ENCODE results near the gene MET.
"Not testable (repeated sequence)": the region's sequence is repeated elsewhere in the genome, so short reads cannot be mapped to it uniquely, and the experiment has no call there.

Gene MET

DNA sequence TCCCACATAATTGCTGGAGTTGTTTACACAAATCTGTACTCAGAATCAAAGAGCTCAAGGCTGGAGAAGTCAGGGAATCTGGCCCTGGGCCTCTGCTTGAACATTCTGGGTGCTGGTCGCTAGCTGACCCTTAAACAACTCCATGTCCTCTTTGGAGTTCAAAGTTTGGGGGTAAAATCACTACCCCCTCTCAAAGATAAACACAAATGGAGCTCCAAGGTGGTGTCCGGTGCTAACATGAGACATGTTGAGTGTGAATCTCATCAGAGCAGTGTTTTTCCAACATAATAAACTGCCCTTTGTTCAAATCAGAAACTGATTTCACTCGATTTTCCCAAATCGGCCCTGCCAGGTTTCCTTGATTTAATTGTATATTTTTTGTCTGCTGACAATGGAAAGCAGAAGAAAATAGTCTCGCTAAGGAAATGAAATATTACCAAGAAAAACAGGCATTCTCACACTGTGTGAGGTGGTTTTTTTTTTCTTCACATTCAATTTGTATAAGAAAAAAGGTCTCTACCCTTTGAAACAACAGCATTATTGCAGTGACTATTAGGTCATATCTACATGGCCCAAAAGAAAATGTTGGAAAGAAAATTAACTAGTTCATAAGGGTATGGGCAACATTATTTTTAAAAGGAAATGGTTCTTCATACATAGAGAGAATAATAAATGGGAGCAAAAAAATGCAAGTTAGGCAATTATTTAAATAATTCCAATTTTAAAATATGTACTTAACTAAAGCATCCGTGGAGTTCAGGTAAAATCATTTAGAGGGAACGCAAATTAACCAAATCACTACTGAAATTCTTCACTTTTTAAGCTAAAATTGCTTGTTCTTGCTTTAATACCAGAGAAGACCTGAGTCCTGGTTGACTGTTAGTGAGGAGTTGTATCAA lies 134.3 kb downstream of the MET start:
- no peak for DNase-seq (ENCODE audit: extremely low read depth, low read depth)
- TF ChIP-seq, protein P1, sequence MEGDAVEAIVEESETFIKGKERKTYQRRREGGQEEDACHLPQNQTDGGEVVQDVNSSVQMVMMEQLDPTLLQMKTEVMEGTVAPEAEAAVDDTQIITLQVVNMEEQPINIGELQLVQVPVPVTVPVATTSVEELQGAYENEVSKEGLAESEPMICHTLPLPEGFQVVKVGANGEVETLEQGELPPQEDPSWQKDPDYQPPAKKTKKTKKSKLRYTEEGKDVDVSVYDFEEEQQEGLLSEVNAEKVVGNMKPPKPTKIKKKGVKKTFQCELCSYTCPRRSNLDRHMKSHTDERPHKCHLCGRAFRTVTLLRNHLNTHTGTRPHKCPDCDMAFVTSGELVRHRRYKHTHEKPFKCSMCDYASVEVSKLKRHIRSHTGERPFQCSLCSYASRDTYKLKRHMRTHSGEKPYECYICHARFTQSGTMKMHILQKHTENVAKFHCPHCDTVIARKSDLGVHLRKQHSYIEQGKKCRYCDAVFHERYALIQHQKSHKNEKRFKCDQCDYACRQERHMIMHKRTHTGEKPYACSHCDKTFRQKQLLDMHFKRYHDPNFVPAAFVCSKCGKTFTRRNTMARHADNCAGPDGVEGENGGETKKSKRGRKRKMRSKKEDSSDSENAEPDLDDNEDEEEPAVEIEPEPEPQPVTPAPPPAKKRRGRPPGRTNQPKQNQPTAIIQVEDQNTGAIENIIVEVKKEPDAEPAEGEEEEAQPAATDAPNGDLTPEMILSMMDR (IDR thresholded peaks at IDR 0.05; ENCODE audit: low read depth, low read length): no peak

DNA sequence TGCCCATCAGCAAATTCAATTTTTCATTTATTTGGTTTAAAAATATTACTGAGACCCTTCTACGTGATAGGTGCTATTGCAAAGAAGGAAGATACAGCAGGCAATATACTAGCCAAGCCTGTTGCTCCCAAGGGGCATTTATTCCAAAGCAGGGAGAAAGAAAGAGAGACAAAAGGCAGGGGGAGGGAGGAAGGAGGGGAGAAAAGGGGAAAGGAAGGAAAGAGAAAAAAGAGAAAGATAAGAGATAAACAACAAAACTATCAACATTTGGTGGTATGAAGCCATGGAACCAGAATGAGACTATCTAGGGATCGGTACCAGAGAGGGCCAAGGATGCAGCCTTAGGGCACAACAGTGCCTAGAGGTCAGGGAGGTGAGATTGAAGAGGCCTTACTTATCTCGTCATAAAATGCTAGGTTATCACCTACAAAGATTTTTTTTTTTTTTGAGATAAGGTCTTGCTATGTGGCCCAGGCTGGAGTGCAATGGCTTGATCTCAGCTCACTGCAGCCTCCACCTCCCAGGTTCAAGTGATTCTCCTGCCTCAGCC lies 135.1 kb downstream of the MET start:
- TF ChIP-seq, protein P1 (IDR thresholded peaks at IDR 0.05; ENCODE audit: low read depth, low read length): no peak
- no peak for DNase-seq (ENCODE audit: extremely low read depth, low read depth)

DNA sequence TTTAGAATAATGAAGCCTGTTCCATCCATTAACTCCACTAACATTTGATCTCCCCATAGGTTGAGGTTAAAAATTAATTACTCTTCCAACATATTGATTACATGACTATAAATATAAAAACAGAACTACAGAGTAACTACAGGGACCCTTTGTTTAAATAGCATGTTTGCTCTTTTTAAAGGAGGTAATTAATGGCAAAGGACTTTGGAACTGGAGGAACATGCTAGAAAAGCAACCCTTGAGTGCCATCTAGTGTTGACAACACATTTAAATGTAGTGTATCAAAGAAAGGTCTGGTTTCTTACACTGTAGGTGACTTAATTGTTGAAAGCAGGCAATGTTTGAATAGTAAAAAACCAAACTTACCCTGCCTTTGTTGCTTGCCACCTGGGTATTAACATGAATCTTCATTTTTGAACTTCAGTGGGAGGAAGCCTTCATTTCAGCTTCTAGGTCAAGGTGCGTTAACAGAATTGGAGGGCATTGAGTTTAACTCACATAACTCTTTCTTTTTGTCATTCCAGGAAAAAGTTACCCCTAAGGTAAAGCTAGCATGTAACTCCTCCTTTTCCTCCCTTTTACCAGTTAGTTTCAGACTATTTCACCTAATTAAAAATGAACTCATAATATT lies 137.8 kb downstream of the MET start:
- TF ChIP-seq, protein P1 (IDR thresholded peaks at IDR 0.05; ENCODE audit: low read depth, low read length): peak; percentile 52
- peak; percentile 43 for DNase-seq (ENCODE audit: extremely low read depth, low read depth)

DNA sequence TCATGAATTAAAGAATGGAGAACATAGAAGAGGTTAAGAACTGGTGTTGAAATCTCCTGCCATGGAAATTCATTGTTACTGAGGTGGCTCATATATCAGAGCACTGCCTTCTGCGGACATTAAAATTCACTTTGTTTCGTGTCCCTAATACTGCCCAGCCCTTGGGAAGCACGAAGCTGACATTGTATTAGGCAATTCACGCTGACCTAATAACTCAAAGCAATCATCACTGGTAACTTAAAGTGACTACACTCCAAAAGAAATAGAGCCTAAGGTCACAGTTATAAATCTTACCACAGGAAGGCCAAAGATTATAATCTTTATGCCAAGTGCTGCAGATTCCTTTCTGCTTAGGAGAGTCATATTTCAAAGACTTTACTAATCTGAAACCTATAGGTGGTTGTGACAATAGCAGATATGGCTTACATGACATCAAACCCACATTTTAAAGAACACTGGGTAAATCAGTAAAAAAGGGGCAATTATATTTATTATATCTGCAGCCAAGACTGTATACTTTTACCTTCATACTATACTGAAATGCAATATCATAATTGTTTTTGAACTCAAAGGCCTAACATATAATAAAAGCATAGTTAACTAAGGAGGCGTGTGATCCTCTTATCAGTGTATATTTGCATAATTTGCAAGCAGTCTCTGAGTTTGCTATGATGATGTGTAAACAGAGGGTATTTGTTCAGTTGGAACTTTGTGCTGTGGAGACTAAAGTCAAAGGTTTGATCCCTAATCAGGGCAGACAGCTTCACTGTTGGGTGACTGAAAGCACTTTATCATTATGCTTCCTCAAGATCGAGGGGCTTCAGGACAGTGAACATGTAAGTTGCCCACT lies 138.5 kb downstream of the MET start:
- TF ChIP-seq, protein P1 (IDR thresholded peaks at IDR 0.05; ENCODE audit: low read depth, low read length): no peak
- DNase-seq (ENCODE audit: extremely low read depth, low read depth): no peak

DNA sequence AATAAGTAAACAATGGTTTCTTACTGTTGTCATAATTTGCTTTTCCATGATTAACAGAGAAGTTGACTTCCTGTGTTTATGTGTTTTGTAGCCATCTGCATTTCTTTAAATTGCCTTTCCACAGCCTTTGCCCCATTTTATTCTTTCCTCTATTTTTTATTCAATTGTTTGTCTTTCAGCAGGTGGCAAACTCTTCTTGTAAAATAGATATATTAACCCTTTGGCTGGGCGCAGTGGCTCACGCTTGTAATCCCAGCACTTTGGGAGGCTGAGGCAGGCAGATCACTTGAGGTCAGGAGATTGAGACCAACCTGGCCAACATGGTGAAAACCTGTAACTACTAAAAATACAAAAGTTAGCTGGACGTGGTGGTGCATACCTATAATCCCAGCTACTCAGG lies 139.8 kb downstream of the MET start:
- no peak for DNase-seq (ENCODE audit: extremely low read depth, low read depth)
- TF ChIP-seq, protein P1 (IDR thresholded peaks at IDR 0.05; ENCODE audit: low read depth, low read length): no peak

DNA sequence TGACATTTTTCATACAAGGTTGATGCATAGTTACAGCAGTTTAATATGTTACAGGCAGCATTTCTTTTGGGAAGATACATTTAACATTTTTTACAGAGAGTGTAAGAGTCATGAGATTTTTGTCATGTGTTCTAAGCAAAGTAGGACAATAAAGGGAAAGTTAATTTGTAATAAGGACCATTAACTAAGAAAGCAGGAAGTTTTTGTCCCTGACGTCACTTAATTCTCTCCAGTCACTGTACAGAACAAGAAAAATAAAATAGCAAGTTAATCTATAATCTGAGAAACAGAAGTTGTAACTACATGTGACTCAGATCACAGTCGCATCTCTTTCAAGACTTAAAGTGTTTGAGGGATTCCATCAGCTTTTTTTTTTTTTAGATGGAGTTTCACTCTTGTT lies 140.9 kb downstream of the MET start:
- DNase-seq (ENCODE audit: extremely low read depth, low read depth): no peak
- TF ChIP-seq, protein P1 (IDR thresholded peaks at IDR 0.05; ENCODE audit: low read depth, low read length): no peak

DNA sequence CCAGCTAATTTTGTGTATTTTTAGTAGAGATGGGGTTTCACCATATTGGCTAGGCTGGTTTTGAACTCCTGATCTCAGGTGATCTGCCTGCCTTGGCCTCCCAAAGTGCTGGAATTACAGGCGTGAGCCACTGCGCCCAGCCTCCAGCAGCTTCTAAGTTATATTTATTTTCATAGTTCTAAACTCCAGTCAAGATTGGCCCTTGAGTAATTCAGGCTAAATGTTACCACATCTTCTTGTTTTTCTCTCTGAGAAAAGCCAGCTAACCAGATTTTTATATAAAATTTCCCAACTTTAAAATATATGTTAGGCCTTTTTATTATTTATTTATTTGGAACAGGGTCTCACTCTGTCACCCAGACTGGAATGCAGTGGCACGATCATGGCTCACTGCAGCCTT lies 141.4 kb downstream of the MET start:
- not testable (repeated sequence) for DNase-seq (ENCODE audit: extremely low read depth, low read depth)

All from AG09319 (cell line).